Measurements from ENCODE around the gene MARCO.

MARCO gene

DNA sequence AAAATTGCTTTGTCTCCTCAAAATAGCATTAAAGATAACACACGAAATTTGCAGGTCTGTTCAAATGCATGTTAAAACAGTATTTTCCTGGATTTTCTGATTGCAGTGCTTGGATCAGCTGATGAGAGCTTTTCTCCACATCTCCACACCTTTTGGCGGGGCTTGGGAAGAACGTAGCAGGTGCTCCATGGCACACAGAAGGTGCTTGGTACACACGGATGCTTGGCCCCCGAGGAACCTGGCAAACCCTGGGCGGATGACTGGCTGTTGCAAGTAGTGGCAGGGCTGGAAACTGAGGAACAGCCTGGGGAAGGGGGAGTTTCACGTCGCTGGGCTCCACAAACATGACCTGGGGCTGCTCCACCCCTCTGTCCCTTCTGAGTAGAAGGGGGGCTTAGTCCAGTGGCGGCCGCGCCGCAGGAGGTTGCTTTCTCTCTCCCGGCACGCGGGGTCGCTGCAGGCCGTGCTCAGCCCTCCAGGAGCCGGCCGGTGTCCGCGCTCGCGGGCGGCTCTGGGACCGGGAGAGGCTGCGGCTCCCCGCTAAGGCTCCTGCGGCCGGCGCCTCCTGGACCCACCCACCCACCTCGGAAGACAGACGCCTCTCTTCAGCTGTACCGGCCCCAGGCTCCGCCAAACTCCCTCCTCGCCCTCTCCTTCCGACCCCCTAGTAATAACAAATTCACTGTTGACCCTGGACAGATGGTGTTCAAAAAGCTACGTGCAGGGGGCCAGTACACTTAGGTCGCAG is 69.3 kb downstream of the MARCO start:
- peaks cover 0 to 2% of the 10 kb centered on the region in 2 donors for H3K4me1 ChIP-seq (ENCODE audit: control insufficient read depth in 2 of 2, insufficient read depth in 1 of 2, low read depth in 1 of 2, low read length in 2 of 2)
- peaks cover 0 to 26% (median 6%) of the 10 kb centered on the region in 3 experiments for H3K27me3 ChIP-seq (ENCODE audit: control insufficient read depth in 3 of 3, insufficient read depth in 3 of 3, low read depth in 1 of 3, low read length in 3 of 3)
- H2BK15ac ChIP-seq (ENCODE audit: low read length): no peak overlapping the region
- H3K4me3 ChIP-seq (ENCODE audit: low read length in 2 of 2): no peak overlapping the region
- WGBS, 2 donors (ENCODE audit: extremely low coverage in 2 of 2, insufficient read length in 2 of 2, insufficient replicate concordance in 1 of 2): no CpG with 5 or more reads among the region's 38 CpGs
- H2BK120ac ChIP-seq (ENCODE audit: low read depth, low read length): no peak overlapping the region
- no peaks in the 10 kb centered on the region for H3K36me3 ChIP-seq (replicated peaks in 1 of 2; ENCODE audit: control insufficient read depth in 2 of 2, insufficient read depth in 2 of 2, low read length in 2 of 2)
- H3K4ac ChIP-seq (ENCODE audit: low read length): no peak overlapping the region
- no peak overlapping the region for H3K14ac ChIP-seq (ENCODE audit: low read length)
- no peaks in the 10 kb centered on the region for H3K9me3 ChIP-seq (replicated peaks in 1 of 2; ENCODE audit: control insufficient read depth in 2 of 2, insufficient read depth in 1 of 2, low read depth in 1 of 2, low read length in 2 of 2)
- no peak overlapping the region for H2AK5ac ChIP-seq (ENCODE audit: low read depth, low read length)
- peak; percentile 59 for DNase-seq (ENCODE audit: low spot score)
- H3K18ac ChIP-seq (ENCODE audit: low read length): peak overlapping the region; percentile 2
- H3K27ac ChIP-seq (replicated peaks; ENCODE audit: low read length): no peak overlapping the region
- H4K91ac ChIP-seq (ENCODE audit: low read depth, low read length, poor library complexity): no peak overlapping the region
- H3K9ac ChIP-seq (ENCODE audit: low read depth, low read length, poor library complexity): no peak overlapping the region
- H3K79me1 ChIP-seq (ENCODE audit: low read depth, low read length): no peaks in the 10 kb centered on the region
- H3K4me2 ChIP-seq (ENCODE audit: insufficient read depth, low read length, poor library complexity, severe bottlenecking): peak overlapping the region; percentile 59
- no peak overlapping the region for H3K23ac ChIP-seq (ENCODE audit: low read depth, low read length, poor library complexity)
- H2BK5ac ChIP-seq (ENCODE audit: low read length): no peak overlapping the region
- H4K8ac ChIP-seq (ENCODE audit: low read depth, low read length): no peak overlapping the region
- no peak overlapping the region for H2BK12ac ChIP-seq (ENCODE audit: low read length)
- no peak overlapping the region for H2AFZ ChIP-seq (ENCODE audit: low read length)

- Histone ChIP-seq H3K18ac (ENCODE audit: low read length) (no peak overlapping the region), H4K8ac (ENCODE audit: low read depth, low read length) (no peak overlapping the region), H3K27ac (replicated peaks; ENCODE audit: low read length) (no peak overlapping the region), H3K9me3 (replicated peaks in 1 of 2; ENCODE audit: control insufficient read depth in 2 of 2, insufficient read depth in 1 of 2, low read depth in 1 of 2, low read length in 2 of 2) (no peaks in the 10 kb centered on the region), H3K4me3 (ENCODE audit: low read length in 2 of 2) (no peak overlapping the region), H3K27me3 (ENCODE audit: control insufficient read depth in 3 of 3, insufficient read depth in 3 of 3, low read depth in 1 of 3, low read length in 3 of 3) (peaks cover 0 to 26% (median 6%) of the 10 kb centered on the region in 3 experiments), H2BK12ac (ENCODE audit: low read length) (no peak overlapping the region), H3K9ac (ENCODE audit: low read depth, low read length, poor library complexity) (no peak overlapping the region), H3K4ac (ENCODE audit: low read length) (no peak overlapping the region), H2BK5ac (ENCODE audit: low read length) (no peak overlapping the region), H3K4me2 (ENCODE audit: insufficient read depth, low read length, poor library complexity, severe bottlenecking) (peak overlapping the region; percentile 59), H3K4me1 (ENCODE audit: control insufficient read depth in 2 of 2, insufficient read depth in 1 of 2, low read depth in 1 of 2, low read length in 2 of 2) (peaks cover 0 to 2% of the 10 kb centered on the region in 2 donors), H2BK120ac (ENCODE audit: low read depth, low read length) (no peak overlapping the region), H2BK15ac (ENCODE audit: low read length) (no peak overlapping the region), H3K36me3 (replicated peaks in 1 of 2; ENCODE audit: control insufficient read depth in 2 of 2, insufficient read depth in 2 of 2, low read length in 2 of 2) (no peaks in the 10 kb centered on the region), H4K91ac (ENCODE audit: low read depth, low read length, poor library complexity) (no peak overlapping the region), H3K79me1 (ENCODE audit: low read depth, low read length) (no peaks in the 10 kb centered on the region), H2AK5ac (ENCODE audit: low read depth, low read length) (no peak overlapping the region), H3K23ac (ENCODE audit: low read depth, low read length, poor library complexity) (no peak overlapping the region), H2AFZ (ENCODE audit: low read length) (no peak overlapping the region), H3K14ac (ENCODE audit: low read length) (no peak overlapping the region)
- no CpG with 5 or more reads among the region's 5 CpGs for WGBS, 2 donors (ENCODE audit: extremely low coverage in 2 of 2, insufficient read length in 2 of 2, insufficient replicate concordance in 1 of 2)
- no peak for DNase-seq (ENCODE audit: low spot score)
These were observed 69.9 kb downstream of the MARCO start for GRCh38 chr2:119011910-119012209.

DNA sequence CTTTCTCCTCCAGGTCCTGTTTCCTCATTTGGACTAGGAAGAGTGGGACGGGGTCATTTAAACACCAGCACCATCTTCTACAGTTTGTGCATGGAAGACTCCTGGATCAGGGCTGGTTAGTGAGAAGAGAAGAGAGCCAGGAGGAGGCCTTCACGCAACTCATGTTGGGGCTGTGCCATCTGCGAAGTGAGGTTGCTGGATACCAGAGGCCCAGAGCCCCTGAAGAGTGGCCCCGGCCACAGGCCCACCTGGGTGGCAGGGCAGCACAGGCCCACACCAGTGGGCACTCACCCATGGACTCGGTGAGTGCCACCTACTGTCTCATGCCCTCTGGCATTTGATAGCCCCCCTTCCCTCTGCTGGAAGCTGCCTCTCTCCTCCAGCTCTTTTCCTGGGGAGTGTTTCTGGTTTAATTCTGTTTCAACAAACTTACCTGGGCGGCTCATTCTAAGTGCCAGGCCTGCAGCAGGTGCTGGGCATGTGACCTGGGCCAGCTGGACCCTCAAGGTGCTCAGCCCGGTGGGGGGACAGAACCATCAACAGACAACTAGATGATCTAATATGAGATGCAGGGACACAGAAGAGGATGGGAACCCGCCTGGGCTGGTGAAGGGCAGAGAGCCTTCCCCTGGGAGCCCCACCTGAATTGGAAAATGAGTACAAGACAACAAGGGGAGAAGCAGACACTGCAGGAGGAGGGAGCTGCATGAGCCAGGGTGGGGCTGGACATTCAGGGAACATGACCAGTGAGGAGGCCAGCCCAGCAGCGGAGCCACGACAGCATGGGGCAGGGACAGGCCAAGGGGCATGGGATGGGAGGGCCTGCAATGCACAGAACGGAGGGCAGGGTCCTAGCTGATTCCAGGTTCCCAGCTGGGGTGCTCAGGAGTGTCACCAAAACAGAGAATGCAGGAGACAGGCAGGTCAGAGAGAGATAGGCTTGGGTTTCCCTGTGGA is 70.6 kb downstream of the MARCO start:
- Histone ChIP-seq H3K79me1 (ENCODE audit: low read depth, low read length) (no peaks in the 10 kb centered on the region), H2BK15ac (ENCODE audit: low read length) (no peak overlapping the region), H3K4me3 (ENCODE audit: low read length in 2 of 2) (no peak overlapping the region), H3K4me2 (ENCODE audit: insufficient read depth, low read length, poor library complexity, severe bottlenecking) (no peak overlapping the region), H2BK5ac (ENCODE audit: low read length) (no peak overlapping the region), H3K9me3 (replicated peaks in 1 of 2; ENCODE audit: control insufficient read depth in 2 of 2, insufficient read depth in 1 of 2, low read depth in 1 of 2, low read length in 2 of 2) (no peaks in the 10 kb centered on the region), H4K8ac (ENCODE audit: low read depth, low read length) (no peak overlapping the region), H3K36me3 (replicated peaks in 1 of 2; ENCODE audit: control insufficient read depth in 2 of 2, insufficient read depth in 2 of 2, low read length in 2 of 2) (no peaks in the 10 kb centered on the region), H2BK12ac (ENCODE audit: low read length) (no peak overlapping the region), H3K9ac (ENCODE audit: low read depth, low read length, poor library complexity) (peak overlapping the region; percentile 27), H4K91ac (ENCODE audit: low read depth, low read length, poor library complexity) (no peak overlapping the region), H3K14ac (ENCODE audit: low read length) (no peak overlapping the region), H2AFZ (ENCODE audit: low read length) (no peak overlapping the region), H3K23ac (ENCODE audit: low read depth, low read length, poor library complexity) (peak overlapping the region; percentile 76), H2AK5ac (ENCODE audit: low read depth, low read length) (peak overlapping the region; percentile 26), H2BK120ac (ENCODE audit: low read depth, low read length) (no peak overlapping the region), H3K18ac (ENCODE audit: low read length) (peak overlapping the region; percentile 63), H3K4ac (ENCODE audit: low read length) (no peak overlapping the region), H3K27ac (replicated peaks; ENCODE audit: low read length) (no peak overlapping the region), H3K4me1 (ENCODE audit: control insufficient read depth in 2 of 2, insufficient read depth in 1 of 2, low read depth in 1 of 2, low read length in 2 of 2) (peaks cover 0 to 2% of the 10 kb centered on the region in 2 donors), H3K27me3 (ENCODE audit: control insufficient read depth in 3 of 3, insufficient read depth in 3 of 3, low read depth in 1 of 3, low read length in 3 of 3) (peaks cover 0 to 26% (median 6%) of the 10 kb centered on the region in 3 experiments)
- WGBS, 2 donors (ENCODE audit: extremely low coverage in 2 of 2, insufficient read length in 2 of 2, insufficient replicate concordance in 1 of 2): no CpG with 5 or more reads among the region's 11 CpGs
- DNase-seq (ENCODE audit: low spot score): no peak

- no peak overlapping the region for H2BK15ac ChIP-seq (ENCODE audit: low read length)
- H2BK120ac ChIP-seq (ENCODE audit: low read depth, low read length): no peak overlapping the region
These were observed 71.7 kb downstream of the MARCO start for GRCh38 chr2:119013671-119014070.

More at GRCh38 chr2:119013671-119014070, 71.7 kb downstream of the MARCO start:
- no peak overlapping the region for H4K91ac ChIP-seq (ENCODE audit: low read depth, low read length, poor library complexity)
- no peak overlapping the region for H2AK5ac ChIP-seq (ENCODE audit: low read depth, low read length)
- peaks cover 0 to 2% of the 10 kb centered on the region in 2 donors for H3K4me1 ChIP-seq (ENCODE audit: control insufficient read depth in 2 of 2, insufficient read depth in 1 of 2, low read depth in 1 of 2, low read length in 2 of 2)
- no peak overlapping the region for H3K23ac ChIP-seq (ENCODE audit: low read depth, low read length, poor library complexity)
- H2BK12ac ChIP-seq (ENCODE audit: low read length): no peak overlapping the region
- WGBS, 2 donors (ENCODE audit: extremely low coverage in 2 of 2, insufficient read length in 2 of 2, insufficient replicate concordance in 1 of 2): no CpG with 5 or more reads among the region's 4 CpGs
- H3K27me3 ChIP-seq (ENCODE audit: control insufficient read depth in 3 of 3, insufficient read depth in 3 of 3, low read depth in 1 of 3, low read length in 3 of 3): peaks cover 0 to 26% (median 6%) of the 10 kb centered on the region in 3 experiments
- no peak overlapping the region for H3K4me3 ChIP-seq (ENCODE audit: low read length in 2 of 2)
- no peaks in the 10 kb centered on the region for H3K9me3 ChIP-seq (replicated peaks in 1 of 2; ENCODE audit: control insufficient read depth in 2 of 2, insufficient read depth in 1 of 2, low read depth in 1 of 2, low read length in 2 of 2)
- no peak overlapping the region for H3K14ac ChIP-seq (ENCODE audit: low read length)
- no peak overlapping the region for H3K4me2 ChIP-seq (ENCODE audit: insufficient read depth, low read length, poor library complexity, severe bottlenecking)
- no peaks in the 10 kb centered on the region for H3K79me1 ChIP-seq (ENCODE audit: low read depth, low read length)
- H2AFZ ChIP-seq (ENCODE audit: low read length): no peak overlapping the region
- no peak overlapping the region for H3K4ac ChIP-seq (ENCODE audit: low read length)
- no peak overlapping the region for H4K8ac ChIP-seq (ENCODE audit: low read depth, low read length)
- H3K27ac ChIP-seq (replicated peaks; ENCODE audit: low read length): no peak overlapping the region
- no peak for DNase-seq (ENCODE audit: low spot score)
- no peaks in the 10 kb centered on the region for H3K36me3 ChIP-seq (replicated peaks in 1 of 2; ENCODE audit: control insufficient read depth in 2 of 2, insufficient read depth in 2 of 2, low read length in 2 of 2)
- no peak overlapping the region for H3K9ac ChIP-seq (ENCODE audit: low read depth, low read length, poor library complexity)
- no peak overlapping the region for H2BK5ac ChIP-seq (ENCODE audit: low read length)
- no peak overlapping the region for H3K18ac ChIP-seq (ENCODE audit: low read length)

All from neuronal stem cell (in vitro differentiated cells).